ENCODE data around the gene HM13. TPM values are rescaled to one million over a fixed set of nuclear protein-coding genes. Genes with fewer than 3 reads are reported as not detected.

Gene HM13
- total RNA-seq, 2 donors from 2014 or later, result 73.2 to 79.4 TPM

- ATAC-seq, result no peak
- Histone ChIP-seq H3K27me3 (peaks cover 0 to 7% of the 10 kb centered on the region in 2 donors), H3K9me3 (no peaks in the 10 kb centered on the region), H3K4me1 (peaks cover 11% of the 10 kb centered on the region), H3K4me3 (no peak overlapping the region), H3K36me3 (replicated peaks in 1 of 2; ENCODE audit: insufficient read depth in 1 of 2, low read depth in 2 of 2) (no peaks in the 10 kb centered on the region), H3K27ac (no peak overlapping the region)
- DNase-seq, result no peak
- intact Hi-C loops (cut with DNase I), result no loop called here
- TF ChIP-seq CTCF (IDR thresholded peaks at IDR 0.05), result no peak
- TF ChIP-seq POLR2A (IDR thresholded peaks at IDR 0.05), result no peak
- WGBS, 2 donors, result 35 to 83% methylated on average over 2 of the region's 2 CpGs
Observed at GRCh38 chr20:31474097-31474436, 40.2 kb upstream of the HM13 start.

GRCh38 chr20:31474758-31475427 lies 39.3 kb upstream of the HM13 start, which contains the start of the genes DEFB124 and REM1:
TSS of gene DEFB124 (minus strand) at chr20:31475127. CDS start at chr20:31473013, 2,114 bp downstream.
TSS of gene REM1 (plus strand) at chr20:31475288. CDS start at chr20:31476446, 1,158 bp downstream.
- ATAC-seq (no peak), DNase-seq (peak in 1 of 4 donors; percentile 16)
- Histone ChIP-seq H3K27ac (no peak within 1 kb of the TSS), H3K27me3 (peaks cover 0 to 7% of the 10 kb centered on the region in 2 donors), H3K9me3 (no peaks in the 10 kb centered on the region), H3K4me1 (peaks cover 11% of the 10 kb centered on the region), H3K36me3 (replicated peaks in 1 of 2; ENCODE audit: insufficient read depth in 1 of 2, low read depth in 2 of 2) (no peaks in the 10 kb centered on the region), H3K4me3 (no peak within 1 kb of the TSS)
- intact Hi-C loops (cut with DNase I), result no loop called here
- 7 to 17% methylated on average over 10 to 23 of the region's 33 CpGs for WGBS, 2 donors
- TF ChIP-seq CTCF (IDR thresholded peaks at IDR 0.05) (no peak), POLR2A (IDR thresholded peaks at IDR 0.05) (no peak)

DNA sequence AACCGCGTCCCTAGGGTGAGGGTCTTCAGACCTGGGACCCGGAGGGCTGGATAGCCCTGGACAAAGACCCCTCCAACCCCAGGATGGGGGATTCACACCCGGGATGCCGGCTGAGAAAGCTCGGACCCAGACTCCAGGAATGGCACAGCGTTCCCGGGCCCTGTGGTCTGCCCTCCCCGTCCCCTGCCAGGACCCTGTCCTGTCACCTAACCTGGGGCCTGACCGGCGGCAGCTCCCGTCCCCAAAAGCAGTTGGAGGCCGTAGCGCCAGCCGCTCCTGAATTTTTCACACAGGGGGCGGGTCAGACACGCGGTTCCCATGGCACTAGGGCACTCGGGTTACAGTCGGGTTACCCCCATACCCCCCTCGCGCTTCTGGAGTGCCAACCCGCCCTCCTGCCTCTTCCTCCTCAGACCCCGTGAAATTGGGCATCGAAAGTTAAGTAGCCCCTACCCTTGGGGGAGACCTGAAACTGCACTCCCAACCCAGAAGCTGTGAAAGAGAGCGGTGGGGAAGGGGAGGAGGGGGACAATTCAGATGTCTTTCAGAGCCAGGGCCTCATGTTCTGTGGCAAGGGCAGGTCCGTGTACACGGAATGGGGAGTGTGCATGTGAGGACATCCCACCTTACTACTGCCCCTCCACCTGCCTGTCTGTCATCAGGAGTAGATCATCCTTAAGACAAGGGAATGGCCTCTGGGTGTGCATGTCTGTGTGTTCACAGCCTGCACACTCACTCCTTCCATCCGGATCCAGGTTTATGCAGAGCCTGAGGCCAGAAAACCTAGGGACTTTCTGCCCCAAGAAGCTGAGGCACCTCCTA lies 38.6 kb upstream of the HM13 start:
- H3K4me1 ChIP-seq, result peaks cover 11% of the 10 kb centered on the region
- 4 to 5% methylated on average over 8 to 29 of the region's 29 CpGs for WGBS, 2 donors
- H3K27me3 ChIP-seq, result peaks cover 0 to 7% of the 10 kb centered on the region in 2 donors
- no peaks in the 10 kb centered on the region for H3K9me3 ChIP-seq
- DNase-seq, result no peak
- TF ChIP-seq CTCF (IDR thresholded peaks at IDR 0.05) (no peak), POLR2A (IDR thresholded peaks at IDR 0.05) (no peak)
- H3K36me3 ChIP-seq (replicated peaks in 1 of 2; ENCODE audit: insufficient read depth in 1 of 2, low read depth in 2 of 2), result no peaks in the 10 kb centered on the region
- H3K27ac ChIP-seq, result no peak overlapping the region
- no peak for ATAC-seq
- H3K4me3 ChIP-seq, result no peak overlapping the region
- intact Hi-C loops (cut with DNase I), result no loop called here

DNA sequence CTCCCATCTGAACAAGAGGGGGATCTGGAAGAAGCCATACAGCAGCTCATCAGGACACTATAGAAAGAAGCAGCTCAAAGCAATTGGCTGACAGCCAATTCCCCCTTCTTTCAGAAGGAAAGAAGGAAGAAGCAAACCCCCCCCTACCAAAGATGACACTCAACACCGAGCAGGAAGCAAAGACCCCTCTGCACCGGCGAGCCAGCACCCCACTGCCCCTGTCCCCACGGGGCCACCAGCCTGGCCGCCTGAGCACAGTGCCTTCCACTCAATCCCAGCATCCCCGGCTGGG lies 38.0 kb upstream of the HM13 start:
- Histone ChIP-seq H3K4me3 (no peak overlapping the region), H3K9me3 (no peaks in the 10 kb centered on the region), H3K4me1 (peaks cover 11% of the 10 kb centered on the region), H3K36me3 (replicated peaks in 1 of 2; ENCODE audit: insufficient read depth in 1 of 2, low read depth in 2 of 2) (no peaks in the 10 kb centered on the region), H3K27ac (no peak overlapping the region), H3K27me3 (peaks cover 0 to 7% of the 10 kb centered on the region in 2 donors)
- ATAC-seq (no peak), DNase-seq (no peak)
- intact Hi-C loops (cut with DNase I), result no loop called here
- TF ChIP-seq CTCF (IDR thresholded peaks at IDR 0.05) (no peak), POLR2A (IDR thresholded peaks at IDR 0.05) (no peak)
- 54 to 75% methylated on average over 5 to 6 of the region's 6 CpGs for WGBS, 2 donors
